Mesendoderm (in vitro differentiated cells): ENCODE data around the gene RORC. TPM values are rescaled to one million over a fixed set of nuclear protein-coding genes. Genes with fewer than 3 reads are reported as not detected.

Source experiments
- DNase-seq: peaks from one replicate; pipeline ENCODE4 v3.0.0; 2013
- H2AK5ac ChIP-seq: 2 replicates; pipeline ENCODE4 v1.6.1; 2013; ENCODE audit warnings: low read length, inconsistent platforms
- H2BK120ac ChIP-seq: 2 replicates; pipeline ENCODE4 v1.6.1; 2013; ENCODE audit warnings: low read depth, mild to moderate bottlenecking, low read length, moderate library complexity, mixed read lengths
- H2BK15ac ChIP-seq: replicated peaks from 2 replicates; pipeline ENCODE4 v1.6.1; 2013; ENCODE audit warnings: low read depth, mild to moderate bottlenecking, moderate library complexity
- H2BK5ac ChIP-seq: 2 replicates; pipeline ENCODE4 v1.6.1; 2013; ENCODE audit warnings: low read length, inconsistent platforms
- H3K18ac ChIP-seq: 2 replicates; pipeline ENCODE4 v1.6.1; 2013; ENCODE audit warnings: mild to moderate bottlenecking, low read length, mixed read lengths
- H3K23ac ChIP-seq: one replicate; pipeline ENCODE4 v1.6.1; 2013; ENCODE audit warnings: low read length
- H3K27ac ChIP-seq: 2 replicates; pipeline ENCODE4 v1.5.1; 2013; ENCODE audit warnings: low read depth, mild to moderate bottlenecking, inconsistent platforms, low read length, moderate library complexity
- H3K27me3 ChIP-seq: 2 replicates; pipeline ENCODE4 v1.6.1; 2013; ENCODE audit warnings: low read length, control low read depth, mild to moderate bottlenecking, inconsistent platforms; ENCODE audit not compliant: insufficient read depth, poor library complexity
- H3K36me3 ChIP-seq: 2 replicates; pipeline ENCODE4 v1.6.1; 2013; ENCODE audit warnings: low read length, inconsistent platforms; ENCODE audit not compliant: control insufficient read depth, insufficient read depth
- H3K4ac ChIP-seq: one replicate; pipeline ENCODE4 v1.6.1; 2013; ENCODE audit warnings: low read depth, mild to moderate bottlenecking, low read length, moderate library complexity
- H3K4me1 ChIP-seq: 2 replicates; pipeline ENCODE4 v1.6.1; 2013; ENCODE audit warnings: low read depth, low read length, inconsistent platforms; ENCODE audit not compliant: control insufficient read depth
- H3K4me2 ChIP-seq: 2 replicates; pipeline ENCODE4 v1.6.1; 2013; ENCODE audit warnings: low read length
- H3K4me3 ChIP-seq: 2 replicates; pipeline ENCODE4 v1.5.1; 2013; ENCODE audit warnings: mild to moderate bottlenecking, low read length
- H3K56ac ChIP-seq: one replicate; pipeline ENCODE4 v1.6.1; 2013; ENCODE audit warnings: low read length
- H3K79me1 ChIP-seq: 2 replicates; pipeline ENCODE4 v1.6.1; 2013; ENCODE audit warnings: low read length, inconsistent platforms
- H3K79me2 ChIP-seq: 2 replicates; pipeline ENCODE4 v1.6.1; 2013; ENCODE audit warnings: mild to moderate bottlenecking, low read length; ENCODE audit not compliant: control insufficient read depth, insufficient read depth
- H3K9ac ChIP-seq: 2 replicates; pipeline ENCODE4 v1.6.1; 2013; ENCODE audit warnings: low read length, inconsistent platforms
- H4K5ac ChIP-seq: one replicate; pipeline ENCODE4 v1.6.1; 2013; ENCODE audit warnings: low read length
- H4K8ac ChIP-seq: one replicate; pipeline ENCODE4 v1.6.1; 2013; ENCODE audit warnings: low read depth, mild to moderate bottlenecking, control low read depth, low read length, moderate library complexity
- WGBS: extraction: QIAGEN DNeasy Blood & Tissue Kit; methylation state at CpG from one replicate; pipeline ENCODE4 v1.1.7; 2013; ENCODE audit warnings: low lambda C conversion rate, missing lambda C conversion rate; ENCODE audit not compliant: insufficient coverage; ENCODE audit errors: extremely low coverage; 5-methylcytosine and 5-hydroxymethylcytosine counted together
- small RNA-seq: library from polyadenylated mRNA; stranded (forward); fragments of <200 nt; extraction: miRNeasy Mini kit (QIAGEN cat#:217004); gene quantifications from one replicate; pipeline ENCODE3, GENCODE V24; 2013; ENCODE audit not compliant: insufficient read depth

Gene RORC

GRCh38 chr1:151762941-151763921, 68.4 kb downstream of the RORC start, which contains the start of gene MRPL9:
MRPL9 (minus strand) TSS chr1:151763496; CDS start chr1:151763479, 17 bp downstream.
- peak; percentile 88 for DNase-seq
- peak within 1 kb of the TSS; percentile 65 for H2BK5ac ChIP-seq
- peaks cover 8% of the 10 kb centered on the region for H3K36me3 ChIP-seq
- H3K4me3 ChIP-seq, result peak within 1 kb of the TSS; percentile 97
- H3K56ac ChIP-seq, result peak within 1 kb of the TSS; percentile 97
- H3K4me1 ChIP-seq, result peaks cover 2% of the 10 kb centered on the region
- no peak within 1 kb of the TSS for H2AK5ac ChIP-seq
- no peak within 1 kb of the TSS for H3K23ac ChIP-seq
- no peak within 1 kb of the TSS for H2BK120ac ChIP-seq
- WGBS, result no CpG with 5 or more reads among the region's 68 CpGs
- peak within 1 kb of the TSS; percentile 88 for H4K8ac ChIP-seq
- H3K27ac ChIP-seq, result peak within 1 kb of the TSS; percentile 42
- H3K4ac ChIP-seq, result peak within 1 kb of the TSS; percentile 89
- H4K5ac ChIP-seq, result peak within 1 kb of the TSS; percentile 100
- H2BK15ac ChIP-seq, result no peak within 1 kb of the TSS
- peak within 1 kb of the TSS; percentile 84 for H3K4me2 ChIP-seq
- peaks cover 4% of the 10 kb centered on the region for H3K79me1 ChIP-seq
- H3K18ac ChIP-seq, result peak within 1 kb of the TSS; percentile 92
- H3K79me2 ChIP-seq, result no peaks in the 10 kb centered on the region
- H3K9ac ChIP-seq, result peak within 1 kb of the TSS; percentile 93
- H3K27me3 ChIP-seq, result no peaks in the 10 kb centered on the region

- no peak overlapping the region for H3K56ac ChIP-seq
- no peak overlapping the region for H3K4me2 ChIP-seq
- peaks cover 11% of the 10 kb centered on the region for H3K36me3 ChIP-seq
- no peak overlapping the region for H4K5ac ChIP-seq
- no peak overlapping the region for H3K18ac ChIP-seq
- no peak overlapping the region for H2BK5ac ChIP-seq
- no peak overlapping the region for H3K4me3 ChIP-seq
- no peak for DNase-seq
- H2BK120ac ChIP-seq, result no peak overlapping the region
- H2BK15ac ChIP-seq, result no peak overlapping the region
- no peak overlapping the region for H3K4ac ChIP-seq
- H2AK5ac ChIP-seq, result no peak overlapping the region
- no peaks in the 10 kb centered on the region for H3K79me2 ChIP-seq
- H3K23ac ChIP-seq, result no peak overlapping the region
- no CpG with 5 or more reads among the region's 7 CpGs for WGBS
- peaks cover 2% of the 10 kb centered on the region for H3K4me1 ChIP-seq
- no peak overlapping the region for H3K27ac ChIP-seq
- H4K8ac ChIP-seq, result no peak overlapping the region
- H3K9ac ChIP-seq, result no peak overlapping the region
- H3K79me1 ChIP-seq, result peaks cover 4% of the 10 kb centered on the region
- no peaks in the 10 kb centered on the region for H3K27me3 ChIP-seq
Measured at GRCh38 chr1:151760597-151761385, 70.8 kb downstream of the RORC start.

GRCh38 chr1:151759241-151759640, 72.4 kb downstream of the RORC start:
- Histone ChIP-seq H3K79me2 (no peaks in the 10 kb centered on the region), H3K9ac (no peak overlapping the region), H3K18ac (no peak overlapping the region), H4K5ac (no peak overlapping the region), H3K27ac (no peak overlapping the region), H3K79me1 (peaks cover 4% of the 10 kb centered on the region), H3K4me1 (peaks cover 2% of the 10 kb centered on the region), H3K4me2 (no peak overlapping the region), H3K27me3 (no peaks in the 10 kb centered on the region), H3K4me3 (no peak overlapping the region), H4K8ac (no peak overlapping the region), H3K4ac (no peak overlapping the region), H2BK120ac (no peak overlapping the region), H3K23ac (no peak overlapping the region), H2BK15ac (no peak overlapping the region), H2AK5ac (no peak overlapping the region), H3K56ac (no peak overlapping the region), H2BK5ac (no peak overlapping the region), H3K36me3 (peaks cover 11% of the 10 kb centered on the region)
- no peak for DNase-seq

GRCh38 chr1:151756291-151756690, 75.3 kb downstream of the RORC start:
- peaks cover 7% of the 10 kb centered on the region for H3K36me3 ChIP-seq
- H2BK120ac ChIP-seq, result no peak overlapping the region
- H3K18ac ChIP-seq, result no peak overlapping the region
- no peaks in the 10 kb centered on the region for H3K4me1 ChIP-seq
- no peak overlapping the region for H4K5ac ChIP-seq
- H3K23ac ChIP-seq, result no peak overlapping the region
- H3K4me3 ChIP-seq, result no peak overlapping the region
- no peak overlapping the region for H2AK5ac ChIP-seq
- no peak overlapping the region for H3K9ac ChIP-seq
- no peaks in the 10 kb centered on the region for H3K79me2 ChIP-seq
- no CpG with 5 or more reads among the region's 1 CpG for WGBS
- no peak overlapping the region for H4K8ac ChIP-seq
- no peak overlapping the region for H3K56ac ChIP-seq
- H3K79me1 ChIP-seq, result no peaks in the 10 kb centered on the region
- H2BK5ac ChIP-seq, result no peak overlapping the region
- H2BK15ac ChIP-seq, result no peak overlapping the region
- H3K4me2 ChIP-seq, result no peak overlapping the region
- H3K4ac ChIP-seq, result no peak overlapping the region
- H3K27ac ChIP-seq, result no peak overlapping the region
- DNase-seq, result no peak
- no peaks in the 10 kb centered on the region for H3K27me3 ChIP-seq

Small RNA genes lying within 50 kb of the gene (small RNA-seq; reads per million reads assigned to genes)
- not detected for gene RF00019
